Retinal pigment epithelial cell (primary cell): ENCODE data around the gene RNLS.
"Not testable (repeated sequence)": the region's sequence is repeated elsewhere in the genome, so short reads cannot be mapped to it uniquely, and the experiment has no call there.

ENCODE experiments used
- DNase-seq: peaks from one replicate; pipeline ENCODE4 v3.0.0-alpha.2; 2010; ENCODE audit warnings: low read depth
- H3K4me3 ChIP-seq: 2 replicates; pipeline ENCODE4 v1.5.1; 2011; ENCODE audit warnings: mild to moderate bottlenecking, low read length, control low read depth, moderate library complexity
- TF ChIP-seq, protein P1 (sequence below): conservative IDR thresholded peaks from 2 replicates; pipeline ENCODE4 v1.5.1; 2011; ENCODE audit warnings: low read depth, low read length, control low read depth, inconsistent platforms

The RNLS gene

GRCh38 chr10:88313878-88314277 lies 269.2 kb downstream of the RNLS start:
- DNase-seq, result no peak
- TF ChIP-seq, protein P1, sequence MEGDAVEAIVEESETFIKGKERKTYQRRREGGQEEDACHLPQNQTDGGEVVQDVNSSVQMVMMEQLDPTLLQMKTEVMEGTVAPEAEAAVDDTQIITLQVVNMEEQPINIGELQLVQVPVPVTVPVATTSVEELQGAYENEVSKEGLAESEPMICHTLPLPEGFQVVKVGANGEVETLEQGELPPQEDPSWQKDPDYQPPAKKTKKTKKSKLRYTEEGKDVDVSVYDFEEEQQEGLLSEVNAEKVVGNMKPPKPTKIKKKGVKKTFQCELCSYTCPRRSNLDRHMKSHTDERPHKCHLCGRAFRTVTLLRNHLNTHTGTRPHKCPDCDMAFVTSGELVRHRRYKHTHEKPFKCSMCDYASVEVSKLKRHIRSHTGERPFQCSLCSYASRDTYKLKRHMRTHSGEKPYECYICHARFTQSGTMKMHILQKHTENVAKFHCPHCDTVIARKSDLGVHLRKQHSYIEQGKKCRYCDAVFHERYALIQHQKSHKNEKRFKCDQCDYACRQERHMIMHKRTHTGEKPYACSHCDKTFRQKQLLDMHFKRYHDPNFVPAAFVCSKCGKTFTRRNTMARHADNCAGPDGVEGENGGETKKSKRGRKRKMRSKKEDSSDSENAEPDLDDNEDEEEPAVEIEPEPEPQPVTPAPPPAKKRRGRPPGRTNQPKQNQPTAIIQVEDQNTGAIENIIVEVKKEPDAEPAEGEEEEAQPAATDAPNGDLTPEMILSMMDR, result no peak
- no peak overlapping the region for H3K4me3 ChIP-seq

- H3K4me3 ChIP-seq, result no peak overlapping the region
- TF ChIP-seq, protein P1, result no peak
- DNase-seq, result no peak
Observed at GRCh38 chr10:88312855-88313254, 270.3 kb downstream of the RNLS start.

- TF ChIP-seq, protein P1, result no peak
- no peak overlapping the region for H3K4me3 ChIP-seq
- DNase-seq, result no peak
Observed at GRCh38 chr10:88311264-88311663, 271.9 kb downstream of the RNLS start.

DNA sequence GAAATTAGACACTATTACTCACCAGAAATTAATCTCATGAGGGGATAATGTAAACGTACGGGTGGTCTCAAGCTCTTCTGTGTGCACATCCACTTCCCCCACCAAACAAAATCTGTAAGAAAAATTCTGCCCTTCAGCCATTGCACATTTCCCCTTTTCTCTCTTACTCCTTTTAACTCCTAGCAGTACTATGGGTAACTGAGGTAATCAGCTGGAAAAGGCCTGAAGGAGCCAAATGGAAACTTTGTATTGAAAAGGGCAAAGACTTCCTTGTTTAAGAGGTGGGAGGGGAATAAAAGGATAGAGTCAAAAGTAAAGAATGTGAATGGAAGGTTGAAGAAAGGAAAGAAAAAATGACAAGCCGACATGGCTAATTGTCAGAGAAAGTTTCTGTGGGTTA lies 273.8 kb downstream of the RNLS start:
- no peak for DNase-seq
- H3K4me3 ChIP-seq, result no peak overlapping the region
- TF ChIP-seq, protein P1, result no peak

DNA sequence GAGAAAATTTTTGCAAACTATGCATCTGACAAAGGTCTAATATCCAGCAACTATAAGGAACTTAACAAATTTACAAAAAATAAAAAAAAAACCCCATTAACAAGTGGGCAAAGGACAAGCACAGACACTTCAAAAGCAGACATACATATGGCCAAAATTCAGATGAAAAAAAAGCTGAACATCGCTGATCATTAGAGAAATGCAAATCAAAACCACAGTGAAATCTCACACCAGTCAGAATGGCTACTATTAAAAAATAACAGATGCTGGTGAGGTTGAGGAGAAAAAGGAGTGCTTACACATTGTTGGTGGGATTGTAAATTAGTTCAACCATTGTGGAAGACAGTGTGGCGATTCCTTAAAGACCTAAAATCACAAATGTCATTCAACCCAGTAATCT lies 274.8 kb downstream of the RNLS start:
- DNase-seq, result not testable (repeated sequence)

DNA sequence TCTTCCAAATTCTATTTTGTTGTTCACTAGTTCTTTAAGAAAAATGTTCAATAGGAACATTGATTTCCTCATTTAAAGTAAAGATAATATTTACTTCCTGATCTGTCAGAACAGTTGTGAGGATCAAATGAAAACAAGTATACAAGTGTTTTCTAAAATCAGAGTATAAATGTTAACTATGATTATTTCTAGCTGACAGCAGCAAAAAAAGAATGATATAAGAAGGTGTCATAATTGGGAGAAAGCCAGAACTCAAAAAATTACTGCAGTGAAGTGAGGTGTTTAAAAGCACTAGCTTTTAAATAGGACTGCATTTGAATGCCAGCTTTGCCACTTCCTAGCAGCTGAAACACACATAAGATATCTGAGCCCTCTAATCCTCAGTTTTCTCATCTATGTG lies 283.3 kb downstream of the RNLS start:
- TF ChIP-seq, protein P1, result no peak

More for the DNA sequence above, 274.8 kb downstream of the RNLS start:
- H3K4me3 ChIP-seq, result not testable (repeated sequence)

GRCh38 chr10:88297103-88297502 lies 286.0 kb downstream of the RNLS start:
- TF ChIP-seq, protein P1, result no peak
- no peak for DNase-seq
- H3K4me3 ChIP-seq, result no peak overlapping the region

More for the DNA sequence above, 283.3 kb downstream of the RNLS start:
- DNase-seq, result no peak
- H3K4me3 ChIP-seq, result no peak overlapping the region
